Hepatocyte (in vitro differentiated cells): Measurements from ENCODE around the gene MAP7. TPM values are rescaled to one million over a fixed set of nuclear protein-coding genes. Genes with fewer than 3 reads are reported as not detected.

Experiments
- DNase-seq: peaks from one replicate; pipeline ENCODE4 v3.0.0-alpha.2; 2016; ENCODE audit warnings: low spot score
- H2AFZ ChIP-seq: fragments of 200-600 bp; sonication (generic); 2 replicates; pipeline ENCODE4 v1.6.0; 2016; ENCODE audit warnings: antibody characterized with exemption, mild to moderate bottlenecking
- H3K27ac ChIP-seq: fragments of 200-600 bp; sonication (generic); 2 replicates; pipeline ENCODE4 v1.5.1; 2016; ENCODE audit warnings: mild to moderate bottlenecking
- H3K27me3 ChIP-seq: fragments of 200-600 bp; sonication (generic); 2 replicates; pipeline ENCODE4 v1.6.1; 2016
- H3K36me3 ChIP-seq: fragments of 200-600 bp; sonication (generic); replicated peaks from 2 replicates; pipeline ENCODE4 v1.5.1; 2016; ENCODE audit warnings: low read depth; ENCODE audit not compliant: insufficient read depth
- H3K4me1 ChIP-seq: fragments of 200-600 bp; sonication (generic); 2 replicates; pipeline ENCODE4 v1.5.1; 2016; ENCODE audit warnings: mild to moderate bottlenecking, moderate library complexity; ENCODE audit not compliant: insufficient read depth
- H3K4me2 ChIP-seq: fragments of 200-600 bp; sonication (generic); 2 replicates; pipeline ENCODE4 v1.6.0; 2016
- H3K4me3 ChIP-seq: fragments of 200-600 bp; sonication (generic); 2 replicates; pipeline ENCODE4 v1.5.1; 2016; ENCODE audit warnings: mild to moderate bottlenecking
- H3K79me2 ChIP-seq: fragments of 200-600 bp; sonication (generic); 2 replicates; pipeline ENCODE4 v1.6.0; 2017; ENCODE audit warnings: mild to moderate bottlenecking
- H3K9me2 ChIP-seq: fragments of 200-600 bp; sonication (generic); replicated peaks from 2 replicates; pipeline ENCODE4 v1.6.0; 2017; ENCODE audit warnings: mild to moderate bottlenecking; ENCODE audit not compliant: insufficient read depth
- H3K9me3 ChIP-seq: fragments of 200-600 bp; sonication (generic); 2 replicates; pipeline ENCODE4 v1.5.1; 2016; ENCODE audit warnings: low read depth, mild to moderate bottlenecking
- H4K20me1 ChIP-seq: fragments of 200-600 bp; sonication (generic); 2 replicates; pipeline ENCODE4 v1.6.0; 2016; ENCODE audit warnings: mild to moderate bottlenecking; ENCODE audit not compliant: insufficient read depth, poor library complexity, severe bottlenecking
- EZH2 ChIP-seq: fragments of 200-600 bp; sonication (generic); IDR thresholded peaks from 2 replicates; pipeline ENCODE4 v1.6.1; 2016; ENCODE audit warnings: antibody characterized with exemption, mild to moderate bottlenecking, borderline replicate concordance
- EZH2phosphoT487 ChIP-seq: fragments of 200-600 bp; sonication (generic); IDR thresholded peaks from one replicate; pipeline ENCODE4 v1.6.1; 2018; ENCODE audit warnings: antibody characterized with exemption, mild to moderate bottlenecking, low read depth, moderate library complexity; ENCODE audit not compliant: unreplicated experiment, severe bottlenecking
- WGBS: methylation state at CpG from one replicate; pipeline ENCODE4 v1.1.6; 2016; ENCODE audit warnings: low lambda C conversion rate; ENCODE audit errors: missing lambda C conversion rate; 5-methylcytosine and 5-hydroxymethylcytosine counted together
- polyA plus RNA-seq: library from polyadenylated mRNA; unstranded; fragments of >200 nt; fragmentation: Nextera tagmentation; extraction: Ambion mirVana; gene quantifications from 2 replicates; pipeline ENCODE4 v1.2.1, GENCODE V29; 2016
- total RNA-seq: library from RNA; depleted of rRNA; stranded (reverse); fragments of >200 nt; gene quantifications from 2 replicates; pipeline ENCODE4 v1.2.3, GENCODE V29; 2014
- TF ChIP-seq, protein P1 (sequence below): fragments of 200-600 bp; sonication (generic); IDR thresholded peaks from 2 replicates; pipeline ENCODE4 v1.5.1; 2016; ENCODE audit warnings: antibody characterized with exemption, mild to moderate bottlenecking; ENCODE audit not compliant: poor library complexity

MAP7 gene
- total and polyA plus RNA-seq, 2 experiments from 2014 or later, result 13.4 to 22.9 TPM

GRCh38 chr6:136494710-136495109 is 55.5 kb downstream of the MAP7 start:
- no peak overlapping the region for H3K4me3 ChIP-seq
- H3K9me3 ChIP-seq, result no peaks in the 10 kb centered on the region
- H3K36me3 ChIP-seq, result no peaks in the 10 kb centered on the region
- no peak overlapping the region for H3K4me2 ChIP-seq
- no peaks in the 10 kb centered on the region for H4K20me1 ChIP-seq
- TF ChIP-seq EZH2phosphoT487 (no peak), EZH2 (no peak)
- TF ChIP-seq, protein P1, sequence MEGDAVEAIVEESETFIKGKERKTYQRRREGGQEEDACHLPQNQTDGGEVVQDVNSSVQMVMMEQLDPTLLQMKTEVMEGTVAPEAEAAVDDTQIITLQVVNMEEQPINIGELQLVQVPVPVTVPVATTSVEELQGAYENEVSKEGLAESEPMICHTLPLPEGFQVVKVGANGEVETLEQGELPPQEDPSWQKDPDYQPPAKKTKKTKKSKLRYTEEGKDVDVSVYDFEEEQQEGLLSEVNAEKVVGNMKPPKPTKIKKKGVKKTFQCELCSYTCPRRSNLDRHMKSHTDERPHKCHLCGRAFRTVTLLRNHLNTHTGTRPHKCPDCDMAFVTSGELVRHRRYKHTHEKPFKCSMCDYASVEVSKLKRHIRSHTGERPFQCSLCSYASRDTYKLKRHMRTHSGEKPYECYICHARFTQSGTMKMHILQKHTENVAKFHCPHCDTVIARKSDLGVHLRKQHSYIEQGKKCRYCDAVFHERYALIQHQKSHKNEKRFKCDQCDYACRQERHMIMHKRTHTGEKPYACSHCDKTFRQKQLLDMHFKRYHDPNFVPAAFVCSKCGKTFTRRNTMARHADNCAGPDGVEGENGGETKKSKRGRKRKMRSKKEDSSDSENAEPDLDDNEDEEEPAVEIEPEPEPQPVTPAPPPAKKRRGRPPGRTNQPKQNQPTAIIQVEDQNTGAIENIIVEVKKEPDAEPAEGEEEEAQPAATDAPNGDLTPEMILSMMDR, result no peak
- DNase-seq, result no peak
- no peaks in the 10 kb centered on the region for H3K27me3 ChIP-seq
- H2AFZ ChIP-seq, result no peak overlapping the region
- H3K9me2 ChIP-seq, result no peaks in the 10 kb centered on the region
- H3K27ac ChIP-seq, result no peak overlapping the region
- H3K4me1 ChIP-seq, result no peaks in the 10 kb centered on the region
- WGBS, result 66% methylated on average over 1 of the region's 1 CpG
- peaks cover 50% of the 10 kb centered on the region for H3K79me2 ChIP-seq

DNA sequence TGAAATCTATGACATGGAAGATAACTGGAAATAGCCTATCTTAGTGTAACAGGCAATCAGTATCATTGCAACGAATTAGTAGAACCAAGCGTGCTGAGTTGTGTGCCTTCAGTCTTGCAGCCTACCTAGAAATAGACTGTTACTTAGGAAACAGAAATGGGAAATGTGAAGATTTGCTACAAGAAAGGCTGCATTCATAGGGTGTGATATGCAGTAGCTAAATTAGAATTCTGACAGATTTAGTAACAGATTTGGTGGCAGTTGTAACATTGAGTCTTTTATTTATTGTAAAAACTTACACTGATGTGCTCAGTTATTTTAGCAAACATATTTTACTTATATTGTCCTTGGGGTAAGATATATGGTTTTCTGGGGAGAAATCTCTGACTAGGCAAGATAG is 56.2 kb downstream of the MAP7 start:
- 89% methylated on average over 2 of the region's 2 CpGs for WGBS
- H4K20me1 ChIP-seq, result no peaks in the 10 kb centered on the region
- no peaks in the 10 kb centered on the region for H3K36me3 ChIP-seq
- H3K27me3 ChIP-seq, result no peaks in the 10 kb centered on the region
- no peaks in the 10 kb centered on the region for H3K9me2 ChIP-seq
- no peak overlapping the region for H2AFZ ChIP-seq
- no peak overlapping the region for H3K27ac ChIP-seq
- no peak for TF ChIP-seq EZH2phosphoT487
- TF ChIP-seq, protein P1, result no peak
- TF ChIP-seq EZH2, result no peak
- H3K4me3 ChIP-seq, result no peak overlapping the region
- DNase-seq, result no peak
- no peaks in the 10 kb centered on the region for H3K4me1 ChIP-seq
- peaks cover 52% of the 10 kb centered on the region for H3K79me2 ChIP-seq
- no peak overlapping the region for H3K4me2 ChIP-seq
- H3K9me3 ChIP-seq, result no peaks in the 10 kb centered on the region

GRCh38 chr6:136492409-136492808 is 57.8 kb downstream of the MAP7 start:
- no peaks in the 10 kb centered on the region for H3K36me3 ChIP-seq
- H3K4me2 ChIP-seq, result no peak overlapping the region
- no peak for TF ChIP-seq EZH2phosphoT487
- TF ChIP-seq EZH2, result no peak
- TF ChIP-seq, protein P1, result no peak
- H3K27ac ChIP-seq, result no peak overlapping the region
- H3K27me3 ChIP-seq, result no peaks in the 10 kb centered on the region
- no peaks in the 10 kb centered on the region for H4K20me1 ChIP-seq
- 88% methylated on average over 1 of the region's 1 CpG for WGBS
- no peaks in the 10 kb centered on the region for H3K9me2 ChIP-seq
- H2AFZ ChIP-seq, result no peak overlapping the region
- DNase-seq, result no peak
- H3K4me3 ChIP-seq, result no peak overlapping the region
- H3K79me2 ChIP-seq, result peaks cover 43% of the 10 kb centered on the region
- H3K9me3 ChIP-seq, result no peaks in the 10 kb centered on the region
- no peaks in the 10 kb centered on the region for H3K4me1 ChIP-seq

- WGBS, result 80% methylated on average over 2 of the region's 2 CpGs
- H3K27ac ChIP-seq, result no peak overlapping the region
- H3K9me3 ChIP-seq, result no peaks in the 10 kb centered on the region
- H3K79me2 ChIP-seq, result peaks cover 47% of the 10 kb centered on the region
- no peaks in the 10 kb centered on the region for H3K4me1 ChIP-seq
- H2AFZ ChIP-seq, result no peak overlapping the region
- no peak for DNase-seq
- H3K4me3 ChIP-seq, result no peak overlapping the region
- H3K9me2 ChIP-seq, result no peaks in the 10 kb centered on the region
- H3K4me2 ChIP-seq, result no peak overlapping the region
- no peaks in the 10 kb centered on the region for H3K27me3 ChIP-seq
- no peaks in the 10 kb centered on the region for H3K36me3 ChIP-seq
- H4K20me1 ChIP-seq, result no peaks in the 10 kb centered on the region
- TF ChIP-seq, protein P1, result no peak
- no peak for TF ChIP-seq EZH2phosphoT487
Measured at GRCh38 chr6:136491754-136492153, 58.5 kb downstream of the MAP7 start.
